Activated T-helper 17 cell treated with anti-CD3 and anti-CD28 coated beads, Interleukin-2, amount 50 U/mL, for 72 hours (primary cell): ENCODE measurements around the gene OCSTAMP. TPM values are rescaled to one million over a fixed set of nuclear protein-coding genes. Genes with fewer than 3 reads are reported as not detected.

Source experiments
- ATAC-seq: fragments of 150-1000 bp; cut with Tn5 transposase; replicated peaks from 2 replicates; pipeline ENCODE4 v1.10.0; 2021; ENCODE audit warnings: mild to moderate bottlenecking, moderate library complexity
- H3K27ac Mint-ChIP-seq: one replicate; pipeline ENCODE4 v1.8.0; 2022; ENCODE audit warnings: mixed read lengths
- H3K27me3 Mint-ChIP-seq: one replicate; pipeline ENCODE4 v1.8.0; 2022; ENCODE audit warnings: mixed read lengths
- H3K36me3 Mint-ChIP-seq: one replicate; pipeline ENCODE4 v1.8.0; 2022; ENCODE audit warnings: low read depth, mild to moderate bottlenecking, mixed read lengths
- H3K4me1 Mint-ChIP-seq: one replicate; pipeline ENCODE4 v1.8.0; 2022; ENCODE audit warnings: mixed read lengths
- H3K4me3 Mint-ChIP-seq: one replicate; pipeline ENCODE4 v1.8.0; 2022; ENCODE audit warnings: mild to moderate bottlenecking, mixed read lengths
- H3K9me3 Mint-ChIP-seq: one replicate; pipeline ENCODE4 v1.8.0; 2022; ENCODE audit warnings: mixed read lengths
- total RNA-seq, 2 donors: library from RNA; stranded (reverse); gene quantifications; one replicate each; pipeline ENCODE4 v1.2.3, GENCODE V29; 2022

Gene OCSTAMP
- total RNA-seq, 2 donors from 2014 or later, result 0.11 to 1.1 TPM

- Mint-ChIP-seq H3K27ac (no peak overlapping the region), H3K4me3 (no peak overlapping the region), H3K9me3 (peaks cover 4% of the 10 kb centered on the region), H3K4me1 (no peaks in the 10 kb centered on the region), H3K36me3 (no peaks in the 10 kb centered on the region), H3K27me3 (peaks cover 14% of the 10 kb centered on the region)
- ATAC-seq, result no peak
Measured at GRCh38 chr20:46539113-46539512, 11.3 kb downstream of the OCSTAMP start.

GRCh38 chr20:46530640-46531039 is 19.8 kb downstream of the OCSTAMP start:
- no peak overlapping the region for H3K27ac Mint-ChIP-seq
- H3K4me3 Mint-ChIP-seq, result no peak overlapping the region
- peaks cover 21% of the 10 kb centered on the region for H3K27me3 Mint-ChIP-seq
- no peaks in the 10 kb centered on the region for H3K36me3 Mint-ChIP-seq
- H3K9me3 Mint-ChIP-seq, result no peaks in the 10 kb centered on the region
- no peaks in the 10 kb centered on the region for H3K4me1 Mint-ChIP-seq
- no peak for ATAC-seq

- ATAC-seq, result no peak
- H3K36me3 Mint-ChIP-seq, result no peaks in the 10 kb centered on the region
- H3K4me3 Mint-ChIP-seq, result no peak overlapping the region
- H3K9me3 Mint-ChIP-seq, result no peaks in the 10 kb centered on the region
- no peak overlapping the region for H3K27ac Mint-ChIP-seq
- peaks cover 15% of the 10 kb centered on the region for H3K27me3 Mint-ChIP-seq
- H3K4me1 Mint-ChIP-seq, result no peaks in the 10 kb centered on the region
Measured at GRCh38 chr20:46523696-46524328, 26.6 kb downstream of the OCSTAMP start.

- peaks cover 14% of the 10 kb centered on the region for H3K27me3 Mint-ChIP-seq
- H3K4me1 Mint-ChIP-seq, result no peaks in the 10 kb centered on the region
- H3K27ac Mint-ChIP-seq, result no peak overlapping the region
- no peaks in the 10 kb centered on the region for H3K9me3 Mint-ChIP-seq
- no peak overlapping the region for H3K4me3 Mint-ChIP-seq
- no peak for ATAC-seq
- no peaks in the 10 kb centered on the region for H3K36me3 Mint-ChIP-seq
Measured at GRCh38 chr20:46523108-46523507, 27.3 kb downstream of the OCSTAMP start.

GRCh38 chr20:46520976-46521579 is 29.4 kb downstream of the OCSTAMP start:
- Mint-ChIP-seq H3K27ac (no peak overlapping the region), H3K4me3 (no peak overlapping the region), H3K27me3 (peaks cover 6% of the 10 kb centered on the region), H3K36me3 (no peaks in the 10 kb centered on the region), H3K9me3 (no peaks in the 10 kb centered on the region), H3K4me1 (no peaks in the 10 kb centered on the region)
- ATAC-seq, result peak; percentile 92

- no peaks in the 10 kb centered on the region for H3K36me3 Mint-ChIP-seq
- no peaks in the 10 kb centered on the region for H3K4me1 Mint-ChIP-seq
- peaks cover 8% of the 10 kb centered on the region for H3K27me3 Mint-ChIP-seq
- no peak overlapping the region for H3K27ac Mint-ChIP-seq
- no peak for ATAC-seq
- no peaks in the 10 kb centered on the region for H3K9me3 Mint-ChIP-seq
- H3K4me3 Mint-ChIP-seq, result no peak overlapping the region
Measured at GRCh38 chr20:46520540-46520939, 29.9 kb downstream of the OCSTAMP start.

GRCh38 chr20:46519471-46520068 is 30.9 kb downstream of the OCSTAMP start:
- H3K27ac Mint-ChIP-seq, result no peak overlapping the region
- H3K27me3 Mint-ChIP-seq, result peaks cover 8% of the 10 kb centered on the region
- H3K36me3 Mint-ChIP-seq, result no peaks in the 10 kb centered on the region
- ATAC-seq, result no peak
- H3K4me1 Mint-ChIP-seq, result no peaks in the 10 kb centered on the region
- no peak overlapping the region for H3K4me3 Mint-ChIP-seq
- H3K9me3 Mint-ChIP-seq, result no peaks in the 10 kb centered on the region

GRCh38 chr20:46512943-46513844 is 37.3 kb downstream of the OCSTAMP start, which contains the start of gene ZNF334:
ZNF334 (minus strand) TSS chr20:46513559; CDS start chr20:46512102, 1,457 bp downstream.
- H3K36me3 Mint-ChIP-seq, result no peaks in the 10 kb centered on the region
- H3K9me3 Mint-ChIP-seq, result no peaks in the 10 kb centered on the region
- ATAC-seq, result peak; percentile 98

GRCh38 chr20:46509523-46509922 is 40.9 kb downstream of the OCSTAMP start:
- H3K4me1 Mint-ChIP-seq, result peaks cover 13% of the 10 kb centered on the region
- no peak overlapping the region for H3K4me3 Mint-ChIP-seq
- H3K9me3 Mint-ChIP-seq, result no peaks in the 10 kb centered on the region
- H3K36me3 Mint-ChIP-seq, result no peaks in the 10 kb centered on the region
- no peak overlapping the region for H3K27ac Mint-ChIP-seq
- ATAC-seq, result no peak
- peaks cover 37% of the 10 kb centered on the region for H3K27me3 Mint-ChIP-seq

More at GRCh38 chr20:46512943-46513844, 37.3 kb downstream of the OCSTAMP start, which contains the start of gene ZNF334:
- peaks cover 6% of the 10 kb centered on the region for H3K4me1 Mint-ChIP-seq
- peak within 1 kb of the TSS; percentile 76 for H3K4me3 Mint-ChIP-seq
- peaks cover 31% of the 10 kb centered on the region for H3K27me3 Mint-ChIP-seq
- no peak within 1 kb of the TSS for H3K27ac Mint-ChIP-seq

- no peak overlapping the region for H3K4me3 Mint-ChIP-seq
- H3K36me3 Mint-ChIP-seq, result no peaks in the 10 kb centered on the region
- no peak overlapping the region for H3K27ac Mint-ChIP-seq
- H3K27me3 Mint-ChIP-seq, result peaks cover 48% of the 10 kb centered on the region
- ATAC-seq, result peak; percentile 96
- H3K9me3 Mint-ChIP-seq, result peaks cover 10% of the 10 kb centered on the region
- peaks cover 13% of the 10 kb centered on the region for H3K4me1 Mint-ChIP-seq
Measured at GRCh38 chr20:46507760-46508407, 42.6 kb downstream of the OCSTAMP start.

GRCh38 chr20:46505506-46505905 is 44.9 kb downstream of the OCSTAMP start:
- H3K9me3 Mint-ChIP-seq, result peaks cover 27% of the 10 kb centered on the region
- H3K4me1 Mint-ChIP-seq, result peaks cover 13% of the 10 kb centered on the region
- no peak overlapping the region for H3K27ac Mint-ChIP-seq
- H3K4me3 Mint-ChIP-seq, result no peak overlapping the region
- peaks cover 7% of the 10 kb centered on the region for H3K36me3 Mint-ChIP-seq
- peaks cover 41% of the 10 kb centered on the region for H3K27me3 Mint-ChIP-seq
- no peak for ATAC-seq

GRCh38 chr20:46501961-46502360 is 48.5 kb downstream of the OCSTAMP start:
- Mint-ChIP-seq H3K4me3 (no peak overlapping the region), H3K27me3 (peaks cover 33% of the 10 kb centered on the region), H3K9me3 (peaks cover 27% of the 10 kb centered on the region), H3K36me3 (peaks cover 7% of the 10 kb centered on the region), H3K4me1 (no peaks in the 10 kb centered on the region), H3K27ac (no peak overlapping the region)
- no peak for ATAC-seq

- H3K27me3 Mint-ChIP-seq, result peaks cover 38% of the 10 kb centered on the region
- no peak overlapping the region for H3K27ac Mint-ChIP-seq
- H3K4me3 Mint-ChIP-seq, result no peak overlapping the region
- no peaks in the 10 kb centered on the region for H3K4me1 Mint-ChIP-seq
- peaks cover 27% of the 10 kb centered on the region for H3K9me3 Mint-ChIP-seq
- ATAC-seq, result no peak
- peaks cover 7% of the 10 kb centered on the region for H3K36me3 Mint-ChIP-seq
Measured at GRCh38 chr20:46501337-46501942, 49.0 kb downstream of the OCSTAMP start.
